Measurements from ENCODE around the gene RTN3.

DNA sequence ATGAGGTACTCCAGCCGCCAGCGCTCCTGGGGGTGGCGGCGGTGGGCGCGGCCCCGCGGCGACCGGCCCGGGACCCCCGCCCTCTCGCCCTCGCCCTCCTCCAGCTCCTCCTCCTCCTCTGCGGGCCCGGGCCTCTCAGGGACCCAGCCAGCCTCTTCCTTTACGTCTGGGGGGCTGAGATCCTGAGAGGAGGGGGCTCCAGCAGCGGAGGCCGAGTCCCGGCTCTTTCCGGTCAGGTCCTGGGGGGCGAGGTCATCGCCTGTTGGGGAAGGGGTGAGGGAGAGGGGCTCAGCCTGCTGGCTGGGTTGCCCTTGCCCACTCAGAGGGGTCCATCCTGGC, 83.0 kb downstream of the RTN3 start:
- TF ChIP-seq, protein P1, sequence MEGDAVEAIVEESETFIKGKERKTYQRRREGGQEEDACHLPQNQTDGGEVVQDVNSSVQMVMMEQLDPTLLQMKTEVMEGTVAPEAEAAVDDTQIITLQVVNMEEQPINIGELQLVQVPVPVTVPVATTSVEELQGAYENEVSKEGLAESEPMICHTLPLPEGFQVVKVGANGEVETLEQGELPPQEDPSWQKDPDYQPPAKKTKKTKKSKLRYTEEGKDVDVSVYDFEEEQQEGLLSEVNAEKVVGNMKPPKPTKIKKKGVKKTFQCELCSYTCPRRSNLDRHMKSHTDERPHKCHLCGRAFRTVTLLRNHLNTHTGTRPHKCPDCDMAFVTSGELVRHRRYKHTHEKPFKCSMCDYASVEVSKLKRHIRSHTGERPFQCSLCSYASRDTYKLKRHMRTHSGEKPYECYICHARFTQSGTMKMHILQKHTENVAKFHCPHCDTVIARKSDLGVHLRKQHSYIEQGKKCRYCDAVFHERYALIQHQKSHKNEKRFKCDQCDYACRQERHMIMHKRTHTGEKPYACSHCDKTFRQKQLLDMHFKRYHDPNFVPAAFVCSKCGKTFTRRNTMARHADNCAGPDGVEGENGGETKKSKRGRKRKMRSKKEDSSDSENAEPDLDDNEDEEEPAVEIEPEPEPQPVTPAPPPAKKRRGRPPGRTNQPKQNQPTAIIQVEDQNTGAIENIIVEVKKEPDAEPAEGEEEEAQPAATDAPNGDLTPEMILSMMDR (IDR thresholded peaks at IDR 0.05), result no peak
- TF ChIP-seq POLR2A (IDR thresholded peaks at IDR 0.05), result no peak

Data from thyroid gland (tissue), 4 donors.